Neural progenitor cell (in vitro differentiated cells): Measurements from ENCODE around the gene WDR7.

Experiments used
- EZH2 ChIP-seq: fragments of 200-600 bp; sonication (generic); IDR thresholded peaks from 2 replicates; pipeline ENCODE4 v1.6.1; 2017; ENCODE audit warnings: antibody characterized with exemption, mild to moderate bottlenecking, moderate library complexity
- TF ChIP-seq, protein P1 (sequence below): fragments of 200-600 bp; sonication (generic); IDR thresholded peaks from 2 replicates; pipeline ENCODE4 v1.5.1; 2017; ENCODE audit warnings: antibody characterized with exemption, mild to moderate bottlenecking

DNA sequence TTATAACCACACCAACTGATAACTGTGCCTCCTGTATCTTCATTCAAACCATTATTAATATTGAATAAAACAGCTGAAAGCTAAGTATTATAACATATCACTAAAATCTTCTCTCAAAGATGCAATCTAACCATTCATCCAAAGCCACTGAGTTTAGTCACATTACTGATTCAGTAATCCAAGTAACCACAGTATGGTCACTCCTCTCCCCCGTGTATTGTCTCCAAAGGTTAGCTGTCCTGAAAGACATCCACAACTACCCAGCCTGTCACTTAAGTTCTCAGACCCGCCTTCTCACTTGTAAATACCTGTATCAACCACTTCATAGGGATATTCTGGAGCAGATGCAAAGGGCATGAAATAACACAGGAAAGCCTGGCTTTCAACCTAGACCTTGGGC, 282.3 kb downstream of the WDR7 start:
- TF ChIP-seq, protein P1, sequence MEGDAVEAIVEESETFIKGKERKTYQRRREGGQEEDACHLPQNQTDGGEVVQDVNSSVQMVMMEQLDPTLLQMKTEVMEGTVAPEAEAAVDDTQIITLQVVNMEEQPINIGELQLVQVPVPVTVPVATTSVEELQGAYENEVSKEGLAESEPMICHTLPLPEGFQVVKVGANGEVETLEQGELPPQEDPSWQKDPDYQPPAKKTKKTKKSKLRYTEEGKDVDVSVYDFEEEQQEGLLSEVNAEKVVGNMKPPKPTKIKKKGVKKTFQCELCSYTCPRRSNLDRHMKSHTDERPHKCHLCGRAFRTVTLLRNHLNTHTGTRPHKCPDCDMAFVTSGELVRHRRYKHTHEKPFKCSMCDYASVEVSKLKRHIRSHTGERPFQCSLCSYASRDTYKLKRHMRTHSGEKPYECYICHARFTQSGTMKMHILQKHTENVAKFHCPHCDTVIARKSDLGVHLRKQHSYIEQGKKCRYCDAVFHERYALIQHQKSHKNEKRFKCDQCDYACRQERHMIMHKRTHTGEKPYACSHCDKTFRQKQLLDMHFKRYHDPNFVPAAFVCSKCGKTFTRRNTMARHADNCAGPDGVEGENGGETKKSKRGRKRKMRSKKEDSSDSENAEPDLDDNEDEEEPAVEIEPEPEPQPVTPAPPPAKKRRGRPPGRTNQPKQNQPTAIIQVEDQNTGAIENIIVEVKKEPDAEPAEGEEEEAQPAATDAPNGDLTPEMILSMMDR = no peak
- TF ChIP-seq EZH2 = no peak
